ENCODE measurements around the gene ADAM19. TPM values are rescaled to one million over a fixed set of nuclear protein-coding genes. Genes with fewer than 3 reads are reported as not detected.

ADAM19 gene
- total RNA-seq, 3 donors from 2014 or later: 37.9 to 54.9 (median 49.2) TPM

GRCh38 chr5:157533011-157533481 lies 42.5 kb downstream of the ADAM19 start:
- Mint-ChIP-seq H3K4me3 (no peak overlapping the region), H3K4me1 (ENCODE audit: low read depth) (peaks cover 19% of the 10 kb centered on the region), H3K36me3 (ENCODE audit: insufficient read depth) (peaks cover 37% of the 10 kb centered on the region), H3K9me3 (no peaks in the 10 kb centered on the region), H3K27me3 (ENCODE audit: low read depth) (no peaks in the 10 kb centered on the region)
- ATAC-seq (no peak), DNase-seq (no peak)

GRCh38 chr5:157532022-157532421 lies 43.6 kb downstream of the ADAM19 start:
- H3K36me3 Mint-ChIP-seq (ENCODE audit: insufficient read depth): peaks cover 43% of the 10 kb centered on the region
- DNase-seq: no peak
- H3K4me1 Mint-ChIP-seq (ENCODE audit: low read depth): peaks cover 17% of the 10 kb centered on the region
- no peak for ATAC-seq
- H3K27me3 Mint-ChIP-seq (ENCODE audit: low read depth): no peaks in the 10 kb centered on the region
- no peaks in the 10 kb centered on the region for H3K9me3 Mint-ChIP-seq
- no peak overlapping the region for H3K4me3 Mint-ChIP-seq

- no peaks in the 10 kb centered on the region for H3K27me3 Mint-ChIP-seq (ENCODE audit: low read depth)
- DNase-seq (no peak), ATAC-seq (no peak)
- H3K4me1 Mint-ChIP-seq (ENCODE audit: low read depth): peaks cover 21% of the 10 kb centered on the region
- H3K4me3 Mint-ChIP-seq: no peak overlapping the region
- H3K36me3 Mint-ChIP-seq (ENCODE audit: insufficient read depth): peaks cover 38% of the 10 kb centered on the region
- H3K9me3 Mint-ChIP-seq: no peaks in the 10 kb centered on the region
Observed at GRCh38 chr5:157530226-157530972, 45.2 kb downstream of the ADAM19 start.

GRCh38 chr5:157529002-157529401 lies 46.6 kb downstream of the ADAM19 start:
- no peaks in the 10 kb centered on the region for H3K27me3 Mint-ChIP-seq (ENCODE audit: low read depth)
- DNase-seq (no peak), ATAC-seq (no peak)
- H3K9me3 Mint-ChIP-seq: no peaks in the 10 kb centered on the region
- H3K4me3 Mint-ChIP-seq: no peak overlapping the region
- peaks cover 22% of the 10 kb centered on the region for H3K4me1 Mint-ChIP-seq (ENCODE audit: low read depth)
- peaks cover 38% of the 10 kb centered on the region for H3K36me3 Mint-ChIP-seq (ENCODE audit: insufficient read depth)

- H3K36me3 Mint-ChIP-seq (ENCODE audit: insufficient read depth): peaks cover 38% of the 10 kb centered on the region
- H3K4me1 Mint-ChIP-seq (ENCODE audit: low read depth): peaks cover 22% of the 10 kb centered on the region
- ATAC-seq: no peak
- H3K27me3 Mint-ChIP-seq (ENCODE audit: low read depth): no peaks in the 10 kb centered on the region
- H3K9me3 Mint-ChIP-seq: no peaks in the 10 kb centered on the region
- no peak for DNase-seq
- no peak overlapping the region for H3K4me3 Mint-ChIP-seq
Observed at GRCh38 chr5:157528036-157528632, 47.4 kb downstream of the ADAM19 start.

- Mint-ChIP-seq H3K9me3 (no peaks in the 10 kb centered on the region), H3K4me3 (no peak overlapping the region), H3K27me3 (ENCODE audit: low read depth) (no peaks in the 10 kb centered on the region), H3K36me3 (ENCODE audit: insufficient read depth) (peaks cover 18% of the 10 kb centered on the region), H3K4me1 (ENCODE audit: low read depth) (peaks cover 21% of the 10 kb centered on the region)
- DNase-seq (no peak), ATAC-seq (no peak)
Observed at GRCh38 chr5:157524887-157525286, 50.7 kb downstream of the ADAM19 start.

GRCh38 chr5:157523976-157524375 lies 51.6 kb downstream of the ADAM19 start:
- Mint-ChIP-seq H3K4me3 (no peak overlapping the region), H3K4me1 (ENCODE audit: low read depth) (peaks cover 20% of the 10 kb centered on the region), H3K27me3 (ENCODE audit: low read depth) (no peaks in the 10 kb centered on the region), H3K9me3 (no peaks in the 10 kb centered on the region), H3K36me3 (ENCODE audit: insufficient read depth) (peaks cover 9% of the 10 kb centered on the region)
- no peak for ATAC-seq
- DNase-seq: no peak

GRCh38 chr5:157521704-157522029 lies 53.9 kb downstream of the ADAM19 start:
- Mint-ChIP-seq H3K36me3 (ENCODE audit: insufficient read depth) (peaks cover 3% of the 10 kb centered on the region), H3K4me1 (ENCODE audit: low read depth) (peaks cover 12% of the 10 kb centered on the region), H3K9me3 (no peaks in the 10 kb centered on the region), H3K27me3 (ENCODE audit: low read depth) (no peaks in the 10 kb centered on the region), H3K4me3 (no peak overlapping the region)
- DNase-seq (no peak), ATAC-seq (no peak)

GRCh38 chr5:157520911-157521703 lies 54.5 kb downstream of the ADAM19 start:
- ATAC-seq (no peak), DNase-seq (no peak)
- peaks cover 3% of the 10 kb centered on the region for H3K36me3 Mint-ChIP-seq (ENCODE audit: insufficient read depth)
- no peaks in the 10 kb centered on the region for H3K9me3 Mint-ChIP-seq
- H3K27me3 Mint-ChIP-seq (ENCODE audit: low read depth): no peaks in the 10 kb centered on the region
- H3K4me3 Mint-ChIP-seq: no peak overlapping the region
- H3K4me1 Mint-ChIP-seq (ENCODE audit: low read depth): peaks cover 12% of the 10 kb centered on the region

GRCh38 chr5:157519579-157520253 lies 55.9 kb downstream of the ADAM19 start:
- H3K36me3 Mint-ChIP-seq (ENCODE audit: insufficient read depth): peaks cover 3% of the 10 kb centered on the region
- DNase-seq (no peak), ATAC-seq (no peak)
- peaks cover 9% of the 10 kb centered on the region for H3K4me1 Mint-ChIP-seq (ENCODE audit: low read depth)
- H3K27me3 Mint-ChIP-seq (ENCODE audit: low read depth): no peaks in the 10 kb centered on the region
- no peak overlapping the region for H3K4me3 Mint-ChIP-seq
- no peaks in the 10 kb centered on the region for H3K9me3 Mint-ChIP-seq

- DNase-seq (no peak), ATAC-seq (no peak)
- no peaks in the 10 kb centered on the region for H3K27me3 Mint-ChIP-seq (ENCODE audit: low read depth)
- H3K4me1 Mint-ChIP-seq (ENCODE audit: low read depth): peaks cover 9% of the 10 kb centered on the region
- no peak overlapping the region for H3K4me3 Mint-ChIP-seq
- peaks cover 4% of the 10 kb centered on the region for H3K36me3 Mint-ChIP-seq (ENCODE audit: insufficient read depth)
- no peaks in the 10 kb centered on the region for H3K9me3 Mint-ChIP-seq
Observed at GRCh38 chr5:157518963-157519362, 56.6 kb downstream of the ADAM19 start.

- no peak for ATAC-seq
- peaks cover 20% of the 10 kb centered on the region for H3K36me3 Mint-ChIP-seq (ENCODE audit: insufficient read depth)
- no peaks in the 10 kb centered on the region for H3K9me3 Mint-ChIP-seq
- H3K4me3 Mint-ChIP-seq: no peak overlapping the region
- H3K27me3 Mint-ChIP-seq (ENCODE audit: low read depth): no peaks in the 10 kb centered on the region
- DNase-seq: no peak
- peaks cover 16% of the 10 kb centered on the region for H3K4me1 Mint-ChIP-seq (ENCODE audit: low read depth)
Observed at GRCh38 chr5:157516626-157517325, 58.8 kb downstream of the ADAM19 start.

- DNase-seq (no peak), ATAC-seq (peak; percentile 83 to 86)
- Mint-ChIP-seq H3K27me3 (ENCODE audit: low read depth) (no peaks in the 10 kb centered on the region), H3K4me1 (ENCODE audit: low read depth) (peaks cover 13% of the 10 kb centered on the region), H3K4me3 (no peak overlapping the region), H3K9me3 (no peaks in the 10 kb centered on the region), H3K36me3 (ENCODE audit: insufficient read depth) (peaks cover 20% of the 10 kb centered on the region)
Observed at GRCh38 chr5:157516006-157516405, 59.6 kb downstream of the ADAM19 start.

GRCh38 chr5:157514974-157515373 lies 60.6 kb downstream of the ADAM19 start:
- peaks cover 11% of the 10 kb centered on the region for H3K4me1 Mint-ChIP-seq (ENCODE audit: low read depth)
- H3K27me3 Mint-ChIP-seq (ENCODE audit: low read depth): no peaks in the 10 kb centered on the region
- peaks cover 26% of the 10 kb centered on the region for H3K36me3 Mint-ChIP-seq (ENCODE audit: insufficient read depth)

More at GRCh38 chr5:157514974-157515373, 60.6 kb downstream of the ADAM19 start:
- no peak overlapping the region for H3K4me3 Mint-ChIP-seq
- no peak for DNase-seq
- H3K9me3 Mint-ChIP-seq: no peaks in the 10 kb centered on the region
- no peak for ATAC-seq

Data from activated T-cell treated with anti-CD3 and anti-CD28 coated beads, Interleukin-2, amount 50 U/mL, for 4 hours (primary cell).